GM21447 (cell line): ENCODE measurements around the gene FADS3.

Source experiments
- ATAC-seq: cut with Tn5 transposase; IDR thresholded peaks from one replicate; pipeline ENCODE4 v1.9.1; 2021; ENCODE audit not compliant: unreplicated experiment

The FADS3 gene

GRCh38 chr11:61839742-61840141 is 51.6 kb downstream of the FADS3 start:
- no peak for ATAC-seq

- no peak for ATAC-seq
Observed at GRCh38 chr11:61838921-61839320, 52.4 kb downstream of the FADS3 start.

- ATAC-seq, result no peak
Observed at GRCh38 chr11:61838501-61838900, 52.8 kb downstream of the FADS3 start.

GRCh38 chr11:61837411-61838005 is 53.8 kb downstream of the FADS3 start:
- ATAC-seq, result no peak

- ATAC-seq, result no peak
Observed at GRCh38 chr11:61836193-61836592, 55.2 kb downstream of the FADS3 start.

GRCh38 chr11:61834278-61835048 is 56.9 kb downstream of the FADS3 start:
- peak; percentile 90 for ATAC-seq

GRCh38 chr11:61833926-61834277 is 57.4 kb downstream of the FADS3 start:
- no peak for ATAC-seq

- no peak for ATAC-seq
Observed at GRCh38 chr11:61833471-61833870, 57.9 kb downstream of the FADS3 start.

- ATAC-seq, result no peak
Observed at GRCh38 chr11:61832754-61833153, 58.6 kb downstream of the FADS3 start.

GRCh38 chr11:61832207-61832606 is 59.1 kb downstream of the FADS3 start:
- ATAC-seq, result no peak

GRCh38 chr11:61830237-61831105 is 60.9 kb downstream of the FADS3 start:
- ATAC-seq, result no peak

GRCh38 chr11:61829806-61830205 is 61.5 kb downstream of the FADS3 start:
- ATAC-seq, result no peak

- no peak for ATAC-seq
Observed at GRCh38 chr11:61828629-61829407, 62.5 kb downstream of the FADS3 start.

GRCh38 chr11:61828379-61828628 is 63.0 kb downstream of the FADS3 start:
- no peak for ATAC-seq

GRCh38 chr11:61827571-61828378 is 63.6 kb downstream of the FADS3 start, which contains the start of gene FADS2:
FADS2 (plus strand) TSS chr11:61828300; CDS start chr11:61828391, 91 bp downstream.
- peak; percentile 70 for ATAC-seq

GRCh38 chr11:61826930-61827570 is 64.3 kb downstream of the FADS3 start:
- ATAC-seq, result peak; percentile 10
